Dermis lymphatic vessel endothelial cell (primary cell): ENCODE results near the gene TMEM50A. TPM values are rescaled to one million over a fixed set of nuclear protein-coding genes. Genes with fewer than 3 reads are reported as not detected.

Experiments
- total RNA-seq: library from RNA; depleted of rRNA; stranded (reverse); fragments of >200 nt; gene quantifications from 2 replicates; pipeline ENCODE4 v1.2.1, GENCODE V29; 2014

The TMEM50A gene
- total RNA-seq, result 261 and 612 TPM in 2 replicates

DNA sequence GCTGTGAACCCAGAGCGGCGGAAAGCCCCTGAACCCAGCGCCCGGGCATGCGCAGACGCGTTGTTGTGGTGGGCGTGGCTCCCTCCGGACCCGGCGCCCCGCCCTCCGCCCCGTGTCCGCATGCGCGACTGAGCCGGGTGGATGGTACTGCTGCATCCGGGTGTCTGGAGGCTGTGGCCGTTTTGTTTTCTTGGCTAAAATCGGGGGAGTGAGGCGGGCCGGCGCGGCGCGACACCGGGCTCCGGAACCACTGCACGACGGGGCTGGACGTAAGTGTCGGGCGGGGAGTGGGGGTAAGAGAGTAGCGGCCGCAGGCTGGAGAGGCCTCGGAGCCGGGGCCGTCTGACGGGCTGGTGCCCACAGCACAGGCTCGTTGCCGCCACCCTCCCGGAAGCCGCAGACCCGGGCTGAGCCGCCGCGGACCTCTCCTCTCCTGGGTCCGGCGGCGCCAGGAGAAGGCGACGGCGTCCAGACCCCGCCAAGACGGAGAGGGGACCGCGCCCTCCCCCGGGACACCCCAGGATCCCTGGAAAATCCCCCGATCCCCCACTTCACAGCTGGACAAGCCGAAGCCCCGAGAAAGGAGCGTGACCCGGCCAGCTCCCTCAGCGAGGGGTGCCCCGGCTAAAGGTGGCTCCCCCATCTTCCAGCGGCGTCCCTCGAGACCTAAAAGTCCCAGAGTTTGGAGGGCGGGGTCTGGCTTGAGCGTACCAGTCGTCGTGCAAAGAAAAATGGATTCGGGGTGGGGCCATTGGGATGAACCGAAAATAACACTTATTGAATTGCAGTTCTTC, at the start of gene TMEM50A:
Gene TMEM50A, plus strand, starts transcription at position 147 of the 794 bp plus-strand sequence. CDS start 2,153 bp downstream, outside the sequence.

Other genes with a start within 250 kb of the TMEM50A start
- 35.0 and 45.5 TPM in 2 replicates for gene SYF2, start 105.8 kb upstream of the TMEM50A start, total RNA-seq
- gene RSRP1, start 90.9 kb upstream of the TMEM50A start, total RNA-seq, result 196 and 200 TPM in 2 replicates
- gene RHD, start 65.8 kb upstream of the TMEM50A start, total RNA-seq, result 0.09 and 0.33 TPM in 2 replicates
- 0.69 and 1.8 TPM in 2 replicates for gene RHCE, start 82.5 kb downstream of the TMEM50A start, total RNA-seq
- gene MACO1, start 92.6 kb downstream of the TMEM50A start, total RNA-seq, result 27.1 and 35.2 TPM in 2 replicates
- 10.6 and 16.6 TPM in 2 replicates for gene LDLRAP1, start 205.3 kb downstream of the TMEM50A start, total RNA-seq